Fibroblast of skin of left biceps (primary cell): ENCODE results near the gene ABHD16A.

Source experiments
- DNase-seq, 2 experiments: peaks; one replicate each; pipeline ENCODE4 v3.0.0-alpha.2; 2013; ENCODE audit warnings: low read depth in 2 of 2

The ABHD16A gene

GRCh38 chr6:31732029-31732428 lies 28.9 kb upstream of the ABHD16A start:
- no peak for DNase-seq

DNA sequence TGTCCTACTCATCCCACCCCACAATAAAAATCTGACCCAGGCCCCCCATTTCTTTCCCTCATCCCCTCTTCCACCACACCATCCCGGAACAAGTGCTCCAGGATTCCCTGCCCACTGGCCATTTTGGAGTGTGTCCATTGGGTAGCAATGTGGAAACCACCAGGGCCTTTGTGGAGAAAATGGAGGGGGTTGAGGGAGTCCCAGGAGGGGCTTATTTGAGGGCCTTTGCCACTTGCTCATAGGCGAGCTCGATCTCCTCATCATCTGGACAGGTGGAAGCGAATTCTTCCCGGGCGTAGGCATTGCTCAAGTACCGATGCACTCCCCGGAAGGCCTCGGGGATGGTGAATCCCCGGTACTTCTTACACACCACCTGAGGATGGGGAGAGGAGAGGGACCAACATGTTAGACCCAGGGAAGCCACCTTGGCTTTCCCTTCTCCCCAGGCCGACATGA lies 27.5 kb upstream of the ABHD16A start:
- no peak for DNase-seq

GRCh38 chr6:31729979-31730630 lies 27.0 kb upstream of the ABHD16A start:
- peak; percentile 75 for DNase-seq

DNA sequence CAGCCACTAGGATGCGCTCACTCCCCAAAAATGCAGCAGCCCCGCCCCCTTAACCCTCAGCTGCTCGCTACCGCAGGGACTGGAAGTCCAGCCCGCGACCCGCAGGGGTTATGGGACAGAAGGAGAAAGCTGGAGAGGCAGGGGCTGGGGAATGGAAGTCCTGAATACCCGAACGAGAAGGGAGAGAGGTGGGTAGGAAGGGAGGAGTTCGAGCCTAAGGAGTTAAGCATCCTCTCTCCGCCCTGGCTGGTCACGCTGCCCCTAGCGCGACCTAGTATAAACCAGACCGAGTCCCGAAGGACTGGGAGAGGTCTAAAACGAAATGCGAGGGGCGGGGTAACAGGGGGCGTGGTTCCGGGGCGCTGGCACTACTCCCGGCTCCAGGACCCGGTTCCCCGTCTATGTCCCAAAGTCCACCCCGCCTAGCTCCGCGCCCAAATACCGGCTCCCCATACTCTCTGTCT lies 26.4 kb upstream of the ABHD16A start:
- DNase-seq, result peak in 1 of 2 experiments; percentile 29

GRCh38 chr6:31728767-31729514 lies 25.8 kb upstream of the ABHD16A start, which contains the start of gene DDAH2:
TSS of gene DDAH2 (minus strand) at chr6:31729299. CDS start at chr6:31729161, 138 bp downstream.
- DNase-seq, result no peak

- DNase-seq, result no peak
These were observed 24.9 kb upstream of the ABHD16A start for GRCh38 chr6:31727717-31728671.

DNA sequence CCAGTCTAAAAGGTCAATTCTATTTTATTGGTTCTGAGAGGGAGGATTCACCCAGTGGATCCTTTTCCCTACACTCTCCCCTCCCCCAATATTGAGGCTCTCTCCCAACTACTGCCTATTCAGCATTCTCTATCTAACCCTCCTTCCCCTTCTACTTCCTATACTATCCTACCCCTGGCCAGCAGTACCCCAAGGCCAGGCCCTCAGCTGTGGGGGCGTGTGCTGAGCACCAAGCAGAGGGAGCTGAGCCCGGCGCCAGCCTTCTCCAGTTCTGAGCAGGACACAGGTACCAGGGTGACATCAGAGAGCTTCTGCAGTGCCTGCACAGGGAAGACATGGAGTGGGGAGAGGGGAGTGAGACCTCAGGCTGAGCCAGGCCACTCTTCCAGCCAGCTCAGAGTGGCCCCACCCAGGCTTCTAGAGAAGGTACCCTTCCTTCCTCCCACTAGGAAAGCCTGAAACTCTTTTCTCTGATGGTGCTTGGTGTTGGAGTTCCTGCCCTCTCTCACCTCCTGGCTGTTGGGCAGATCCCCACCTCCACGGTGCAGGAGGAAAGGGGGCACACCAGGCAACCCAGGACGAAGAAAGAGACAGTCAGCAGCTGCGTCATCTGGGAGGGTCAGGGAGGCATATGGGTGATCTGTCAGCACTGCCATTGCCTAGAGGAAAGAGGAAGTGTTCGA lies 24.1 kb upstream of the ABHD16A start:
- DNase-seq, result no peak

GRCh38 chr6:31725502-31726350 lies 22.6 kb upstream of the ABHD16A start:
- no peak for DNase-seq

DNA sequence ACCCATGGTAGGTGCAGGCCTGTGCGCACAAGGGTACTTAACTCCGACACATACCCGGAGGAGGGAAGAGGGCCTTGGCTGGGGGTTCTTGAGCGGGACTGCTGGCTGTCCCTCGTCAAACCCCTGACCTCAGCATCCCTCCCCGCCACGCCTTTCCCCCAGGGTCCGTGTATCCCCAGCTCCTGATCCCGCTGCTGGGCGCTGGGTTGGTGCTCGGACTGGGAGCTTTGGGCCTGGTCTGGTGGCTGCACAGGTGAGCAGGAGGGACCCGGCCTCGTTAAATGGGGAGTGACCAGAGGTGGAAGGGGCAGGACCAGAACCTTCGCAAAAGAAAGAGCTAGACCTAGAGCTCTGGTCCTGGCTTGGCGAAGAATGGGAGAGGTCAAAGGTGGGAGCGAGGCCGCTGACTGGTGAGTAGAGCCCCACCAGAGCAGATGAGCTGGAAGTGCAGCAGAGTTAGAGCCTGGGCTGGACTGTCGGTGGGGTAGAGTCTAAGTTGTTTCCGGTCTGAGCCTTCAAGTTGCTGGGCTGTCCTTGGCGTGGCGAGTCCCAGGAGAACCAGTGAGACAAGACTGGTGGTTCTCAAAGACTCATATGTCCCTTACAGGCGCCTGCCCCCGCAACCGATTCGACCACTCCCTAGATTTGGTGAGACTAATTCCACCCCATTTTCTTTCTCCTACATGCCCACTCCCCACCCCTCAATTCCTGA lies 21.0 kb upstream of the ABHD16A start:
- DNase-seq, result no peak

DNA sequence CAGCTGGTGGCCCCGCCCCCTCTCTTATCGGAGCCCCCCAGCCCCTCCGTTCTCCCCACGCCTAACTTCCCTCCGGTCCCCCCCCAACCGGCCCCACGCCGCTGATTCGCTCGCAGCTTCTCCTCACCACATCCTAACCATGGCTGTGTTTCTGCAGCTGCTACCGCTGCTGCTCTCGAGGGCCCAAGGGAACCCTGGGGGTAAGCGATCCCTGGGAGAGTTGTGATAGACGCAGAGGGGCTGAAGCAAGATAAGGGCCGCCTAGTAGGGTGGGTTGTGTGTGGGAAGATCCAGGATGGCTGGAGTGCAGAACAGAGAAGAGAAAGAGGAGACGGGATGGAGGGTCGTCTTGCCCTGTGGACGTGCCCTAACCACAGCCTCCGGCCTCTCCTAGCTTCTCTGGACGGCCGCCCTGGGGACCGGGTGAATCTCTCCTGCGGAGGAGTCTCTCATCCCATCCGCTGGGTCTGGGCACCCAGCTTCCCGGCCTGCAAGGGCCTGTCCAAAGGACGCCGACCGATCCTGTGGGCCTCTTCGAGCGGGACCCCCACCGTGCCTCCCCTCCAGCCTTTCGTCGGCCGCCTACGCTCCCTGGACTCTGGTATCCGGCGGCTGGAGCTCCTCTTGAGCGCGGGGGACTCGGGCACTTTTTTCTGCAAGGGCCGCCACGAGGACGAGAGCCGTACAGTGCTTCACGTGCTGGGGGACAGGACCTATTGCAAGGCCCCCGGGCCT lies 20.3 kb upstream of the ABHD16A start, which contains the start of gene MPIG6B:
MPIG6B (plus strand) TSS at position 129 of the 735 bp plus-strand sequence; CDS start at position 140, 11 bp downstream.
- no peak for DNase-seq

- no peak for DNase-seq
These were observed 19.0 kb upstream of the ABHD16A start for GRCh38 chr6:31722173-31722572.

DNA sequence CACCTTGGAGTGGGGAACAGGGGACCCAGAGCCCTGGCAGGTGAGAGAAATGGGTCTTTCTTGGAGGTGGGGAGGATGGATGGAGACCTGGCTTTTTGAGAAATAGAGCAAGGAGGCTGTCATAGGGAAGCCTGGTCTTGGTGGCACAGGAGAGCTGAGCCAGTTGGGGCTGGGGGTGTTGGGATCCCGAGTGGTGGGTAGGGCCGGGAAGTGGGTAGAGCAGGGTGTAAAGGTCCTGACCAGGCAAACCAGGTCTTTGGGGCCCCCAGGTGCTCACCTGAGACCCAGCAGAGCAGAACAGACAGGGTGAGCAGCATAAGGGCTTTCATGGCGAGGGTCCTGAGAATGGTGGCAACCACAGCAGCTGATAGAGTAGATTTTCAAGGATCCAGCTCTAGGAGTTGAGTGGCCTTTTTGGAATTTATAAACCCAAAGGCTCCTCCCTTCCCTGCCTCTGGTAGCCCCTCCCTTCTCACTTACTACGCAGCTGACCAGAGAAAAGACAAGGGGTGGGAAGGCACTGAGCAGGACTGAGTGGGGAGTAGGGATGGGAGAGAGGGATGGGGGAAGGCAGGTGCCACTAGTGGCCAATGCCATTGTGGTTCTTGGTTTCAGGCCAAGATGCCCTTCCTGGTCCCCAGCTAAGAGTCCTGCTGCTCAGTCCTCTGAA lies 18.4 kb upstream of the ABHD16A start, which contains the start of gene LY6G6C:
LY6G6C (minus strand) TSS at position 396 of the 670 bp plus-strand sequence; CDS start at position 329, 67 bp downstream.
- DNase-seq, result no peak

- DNase-seq, result no peak
These were observed 17.2 kb upstream of the ABHD16A start for GRCh38 chr6:31720196-31720770.

DNA sequence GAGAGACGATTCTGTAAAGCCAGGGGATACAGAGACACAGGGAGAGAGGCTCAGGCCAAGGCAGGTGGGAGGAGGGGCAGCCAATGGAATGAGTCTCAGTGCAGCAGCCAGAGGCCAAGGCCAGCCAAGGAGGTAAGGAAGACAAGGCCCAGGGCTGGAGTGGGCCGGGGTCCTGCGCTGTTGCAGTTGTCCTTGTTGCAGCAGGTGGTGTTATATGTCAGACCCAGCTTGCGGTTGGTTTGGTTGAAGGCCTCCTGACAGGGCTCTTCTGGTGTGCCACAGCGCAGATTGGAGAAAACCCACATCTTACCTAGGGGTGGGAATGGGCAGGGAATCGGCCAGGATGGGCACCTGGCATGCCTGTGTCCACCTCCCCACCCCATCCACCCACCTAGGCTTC lies 15.9 kb upstream of the ABHD16A start:
- DNase-seq, result no peak

- DNase-seq, result no peak
These were observed 15.1 kb upstream of the ABHD16A start for GRCh38 chr6:31718265-31718664.

GRCh38 chr6:31717499-31718222 lies 14.5 kb upstream of the ABHD16A start:
- no peak for DNase-seq
